Neural cell (in vitro differentiated cells): ENCODE measurements around the gene MAFB.

Experiments
- EP300 ChIP-seq: fragments of 450-650 bp; conservative IDR thresholded peaks from 2 replicates; pipeline ENCODE4 v1.6.1; 2014; ENCODE audit warnings: antibody characterized with exemption, mild to moderate bottlenecking, moderate library complexity; ENCODE audit not compliant: poor library complexity, severe bottlenecking
- EZH2 ChIP-seq: fragments of 200-600, 300-800 bp; shearing (Covaris generic), sonication (generic); IDR thresholded peaks from 2 replicates; pipeline ENCODE4 v1.6.1; 2014; ENCODE audit warnings: antibody characterized with exemption, low read length, borderline replicate concordance, mild to moderate bottlenecking; ENCODE audit not compliant: insufficient read depth, poor library complexity, severe bottlenecking
- POLR2AphosphoS5 ChIP-seq: IDR thresholded peaks from 2 replicates; pipeline ENCODE4 v1.6.1; 2012
- TAF1 ChIP-seq: IDR thresholded peaks from 2 replicates; pipeline ENCODE4 v1.6.1; 2012; ENCODE audit warnings: low read depth
- TF ChIP-seq, protein P1 (sequence below): fragments of 450-650 bp; IDR thresholded peaks from 2 replicates; pipeline ENCODE4 v1.5.1; 2014; ENCODE audit warnings: antibody characterized with exemption, mild to moderate bottlenecking, moderate library complexity; ENCODE audit not compliant: poor library complexity, severe bottlenecking

DNA sequence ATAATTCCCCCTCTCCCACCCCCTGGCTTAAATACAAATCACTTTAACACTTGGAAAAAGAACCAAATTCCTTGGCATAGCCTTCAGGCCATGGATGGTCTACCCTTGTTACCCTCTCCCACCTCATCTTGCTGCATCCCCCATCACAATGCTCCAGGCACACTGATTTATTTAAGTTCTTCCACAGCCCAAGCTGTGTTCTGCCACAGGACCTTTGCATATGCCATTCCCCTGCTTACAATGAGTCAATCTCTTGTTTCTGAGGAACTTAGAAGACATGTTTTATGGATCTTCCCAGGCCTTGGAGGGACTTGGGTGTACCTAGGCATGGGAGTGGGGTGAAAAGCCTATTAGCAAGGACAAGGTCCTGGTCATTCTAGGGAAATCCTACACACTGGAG lies 6.2 kb upstream of the MAFB start:
- TF ChIP-seq EZH2 = no peak
- TF ChIP-seq, protein P1, sequence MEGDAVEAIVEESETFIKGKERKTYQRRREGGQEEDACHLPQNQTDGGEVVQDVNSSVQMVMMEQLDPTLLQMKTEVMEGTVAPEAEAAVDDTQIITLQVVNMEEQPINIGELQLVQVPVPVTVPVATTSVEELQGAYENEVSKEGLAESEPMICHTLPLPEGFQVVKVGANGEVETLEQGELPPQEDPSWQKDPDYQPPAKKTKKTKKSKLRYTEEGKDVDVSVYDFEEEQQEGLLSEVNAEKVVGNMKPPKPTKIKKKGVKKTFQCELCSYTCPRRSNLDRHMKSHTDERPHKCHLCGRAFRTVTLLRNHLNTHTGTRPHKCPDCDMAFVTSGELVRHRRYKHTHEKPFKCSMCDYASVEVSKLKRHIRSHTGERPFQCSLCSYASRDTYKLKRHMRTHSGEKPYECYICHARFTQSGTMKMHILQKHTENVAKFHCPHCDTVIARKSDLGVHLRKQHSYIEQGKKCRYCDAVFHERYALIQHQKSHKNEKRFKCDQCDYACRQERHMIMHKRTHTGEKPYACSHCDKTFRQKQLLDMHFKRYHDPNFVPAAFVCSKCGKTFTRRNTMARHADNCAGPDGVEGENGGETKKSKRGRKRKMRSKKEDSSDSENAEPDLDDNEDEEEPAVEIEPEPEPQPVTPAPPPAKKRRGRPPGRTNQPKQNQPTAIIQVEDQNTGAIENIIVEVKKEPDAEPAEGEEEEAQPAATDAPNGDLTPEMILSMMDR = no peak
- no peak for TF ChIP-seq TAF1
- no peak for TF ChIP-seq EP300
- TF ChIP-seq POLR2AphosphoS5 = no peak
